NCI-H510A treated with DMSO at 0.1 percent for 48 hours (cell line): Measurements from ENCODE around the gene TBX6.
"Not testable (repeated sequence)": the region's sequence is repeated elsewhere in the genome, so short reads cannot be mapped to it uniquely, and the experiment has no call there.

ENCODE experiments used
- DNase-seq: peaks from one replicate; lab custom pipeline; 2025; lab: John Stamatoyannopoulos, UW

Gene TBX6, protein sequence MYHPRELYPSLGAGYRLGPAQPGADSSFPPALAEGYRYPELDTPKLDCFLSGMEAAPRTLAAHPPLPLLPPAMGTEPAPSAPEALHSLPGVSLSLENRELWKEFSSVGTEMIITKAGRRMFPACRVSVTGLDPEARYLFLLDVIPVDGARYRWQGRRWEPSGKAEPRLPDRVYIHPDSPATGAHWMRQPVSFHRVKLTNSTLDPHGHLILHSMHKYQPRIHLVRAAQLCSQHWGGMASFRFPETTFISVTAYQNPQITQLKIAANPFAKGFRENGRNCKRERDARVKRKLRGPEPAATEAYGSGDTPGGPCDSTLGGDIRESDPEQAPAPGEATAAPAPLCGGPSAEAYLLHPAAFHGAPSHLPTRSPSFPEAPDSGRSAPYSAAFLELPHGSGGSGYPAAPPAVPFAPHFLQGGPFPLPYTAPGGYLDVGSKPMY

DNA sequence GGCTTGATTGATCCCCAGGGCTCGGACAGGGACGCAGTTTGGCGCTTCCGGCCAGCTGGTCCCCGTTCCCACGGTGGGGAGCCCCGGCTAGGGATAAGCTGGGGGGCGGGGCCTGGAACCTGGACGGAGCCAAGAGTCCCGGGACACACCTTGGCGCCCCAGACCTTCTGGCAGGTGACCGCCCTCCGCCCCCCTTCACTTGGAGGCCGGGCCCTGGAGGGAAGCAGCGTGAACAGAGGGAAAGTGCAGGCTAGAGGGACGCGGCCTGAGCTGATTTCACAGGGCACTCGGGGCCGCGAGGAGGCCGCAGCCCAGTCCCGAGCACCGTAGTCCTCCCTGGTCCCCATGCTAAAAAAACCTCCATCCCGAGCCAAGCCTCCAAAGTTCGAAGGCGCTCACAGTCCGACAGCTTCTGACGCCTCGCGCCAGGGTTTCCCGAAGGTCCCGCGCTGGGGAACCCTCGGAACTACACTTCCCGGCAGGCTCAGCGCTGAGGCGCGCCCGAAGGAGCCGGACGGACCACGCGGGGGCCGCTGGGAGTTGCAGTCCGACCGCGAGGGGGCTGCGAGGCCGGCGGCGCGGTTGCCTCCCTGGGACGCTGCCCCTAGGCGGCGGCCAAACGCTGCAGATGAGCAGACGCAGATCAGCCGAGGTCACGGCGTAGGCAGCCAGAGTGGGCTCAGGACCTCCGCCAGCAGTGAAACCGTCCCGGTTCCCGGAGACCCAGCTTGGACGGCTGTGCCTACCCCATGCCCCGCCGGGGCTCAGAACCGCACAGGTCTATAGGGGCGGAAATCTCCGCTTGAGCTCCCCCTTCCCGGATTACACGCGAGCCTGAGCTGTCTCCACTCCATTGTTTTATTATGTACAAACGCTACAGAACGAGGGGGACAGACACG, at the start of gene TBX6:
Gene TBX6 (minus strand): TSS at position 451 of the 899 bp plus-strand sequence. CDS start 731 bp downstream, outside the sequence.
- peak; percentile 94 for DNase-seq

DNA sequence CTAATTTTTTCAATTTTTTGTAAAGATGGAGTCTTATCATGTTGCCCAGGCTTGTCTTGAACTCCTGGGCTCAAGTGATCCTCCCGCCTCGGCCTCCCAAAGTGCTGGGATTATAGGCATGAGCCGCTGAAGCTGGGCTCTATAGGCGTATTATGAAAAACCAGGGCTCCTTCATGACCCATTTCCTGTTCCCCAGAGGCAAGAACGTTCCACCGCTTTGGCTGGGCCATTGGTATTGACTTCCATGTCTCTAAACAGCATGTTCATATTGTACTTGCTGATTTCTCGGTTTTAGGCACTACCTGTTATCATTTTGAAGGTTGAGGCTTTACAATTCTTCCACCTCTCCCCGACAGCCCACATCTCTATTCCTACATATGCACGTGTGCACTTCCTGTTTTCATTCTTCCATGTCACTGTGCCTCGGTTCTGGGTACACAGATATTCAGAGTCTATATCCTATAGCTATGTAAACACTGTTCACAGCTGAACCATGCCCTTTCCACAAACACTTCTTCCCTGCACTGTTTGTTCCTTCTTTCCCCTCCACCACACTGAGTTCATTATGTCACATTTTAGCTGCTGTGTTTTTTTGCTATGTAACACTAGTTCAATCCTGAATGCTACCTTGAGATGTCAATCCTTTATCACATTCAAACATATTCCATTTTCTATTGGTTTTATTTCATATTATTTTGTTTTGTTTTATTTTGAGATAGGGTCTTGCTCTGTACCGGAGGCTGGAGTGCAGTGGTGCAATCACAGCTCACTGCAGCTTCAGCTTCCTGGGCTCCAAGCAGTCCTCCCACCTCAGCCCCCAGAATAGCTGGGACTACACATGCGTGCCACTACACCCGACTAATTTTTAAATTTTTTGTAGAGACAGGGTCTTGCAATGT, 48.1 kb upstream of the TBX6 start:
- peak; percentile 97 for DNase-seq

DNA sequence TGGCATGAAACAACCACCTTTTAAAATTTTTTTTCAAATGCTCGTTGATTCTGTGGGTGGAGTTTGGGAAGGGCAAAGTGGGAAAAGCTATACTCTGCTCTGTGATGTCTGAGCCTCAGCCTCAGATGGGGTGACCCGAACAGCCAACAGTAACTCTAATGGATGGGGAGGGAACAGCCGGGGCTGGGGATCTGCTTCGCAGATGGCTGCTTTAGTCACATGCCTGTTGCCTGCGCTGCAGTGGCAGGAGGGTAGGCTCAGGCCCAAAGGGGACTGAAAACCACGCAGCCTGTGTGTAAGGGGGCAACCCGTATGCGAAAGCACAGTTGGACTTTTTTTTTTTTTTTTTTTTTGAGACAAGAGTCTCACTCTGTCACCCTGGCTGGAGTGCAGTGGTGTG, 46.2 kb upstream of the TBX6 start:
- DNase-seq: no peak

DNA sequence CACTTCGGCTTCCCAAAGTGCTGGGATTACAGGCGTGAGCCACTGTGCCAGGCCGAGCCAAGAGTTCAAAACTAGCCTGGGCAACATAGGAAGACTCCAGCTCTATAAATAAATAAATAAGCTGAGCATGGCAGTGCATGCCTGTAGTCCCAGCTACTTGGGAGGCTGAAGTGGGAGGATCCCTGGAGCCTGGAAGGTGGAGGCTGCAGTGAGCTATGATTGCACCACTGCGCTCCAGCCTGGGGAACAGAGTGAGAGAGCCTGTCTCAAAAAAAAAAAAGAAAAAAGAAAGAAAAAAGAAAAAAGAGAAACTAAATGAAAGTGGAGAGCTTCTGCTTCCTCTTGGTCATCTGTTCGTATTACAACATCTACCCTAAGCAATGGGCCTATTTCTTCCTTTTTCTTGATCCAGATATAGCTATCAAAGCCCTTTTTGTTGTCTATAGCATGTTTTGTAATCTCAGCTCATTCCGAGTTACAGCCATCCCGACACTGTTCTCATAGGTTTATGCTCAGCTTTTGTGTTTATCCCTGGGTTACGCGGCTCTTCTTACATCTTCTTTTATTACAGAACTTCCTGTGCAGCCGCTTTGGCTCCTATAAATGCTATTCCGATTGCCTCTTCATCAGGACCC, 45.4 kb upstream of the TBX6 start:
- DNase-seq: peak; percentile 36

DNA sequence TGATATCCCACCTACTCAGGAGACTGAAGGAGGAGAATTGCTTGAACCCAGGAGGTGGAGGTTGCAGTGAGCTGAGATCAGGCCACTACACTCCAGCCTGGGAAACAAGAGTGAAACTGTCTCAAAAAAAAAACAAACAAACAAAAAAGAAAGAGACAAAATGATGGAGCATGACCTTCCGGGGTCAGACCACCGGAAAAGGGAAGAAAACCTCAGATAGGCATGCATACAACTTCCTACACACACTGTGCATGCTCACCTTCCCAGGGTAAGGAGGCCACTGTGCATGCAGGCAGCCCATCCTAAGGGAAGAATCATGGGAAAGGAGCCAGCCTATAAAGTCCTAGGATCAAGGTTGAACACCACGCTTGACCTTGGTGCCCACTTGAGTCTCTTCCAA, 40.9 kb upstream of the TBX6 start:
- DNase-seq: no peak

DNA sequence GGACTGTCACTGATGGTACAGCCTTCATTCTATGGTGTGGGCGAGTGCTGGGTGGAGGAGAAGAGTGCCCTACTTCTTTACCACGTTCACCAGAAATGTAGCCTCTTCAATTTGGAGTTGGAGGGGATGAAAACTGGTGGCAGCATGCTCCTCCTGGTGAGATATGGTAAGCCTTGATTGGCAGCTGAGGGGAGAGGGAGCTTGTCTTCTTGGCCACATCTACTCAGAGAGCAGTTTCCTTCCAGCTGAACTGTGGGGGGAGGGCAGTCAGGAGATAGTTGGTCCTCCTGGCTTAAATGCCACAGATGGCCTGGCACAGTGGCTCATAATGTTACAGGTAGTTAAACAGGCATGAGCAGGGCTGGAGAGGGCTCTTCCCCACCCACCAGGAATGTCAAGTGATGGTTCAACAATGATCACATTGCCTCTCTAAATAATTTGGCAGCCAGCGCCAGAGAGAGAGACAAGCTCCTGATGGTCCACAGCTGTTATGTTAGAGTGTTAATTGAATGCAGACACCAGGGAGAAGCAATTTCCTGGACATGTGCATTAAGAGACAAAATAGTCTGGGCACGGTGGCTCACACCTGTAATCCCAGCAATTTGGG, 40.2 kb upstream of the TBX6 start:
- DNase-seq: peak; percentile 96

DNA sequence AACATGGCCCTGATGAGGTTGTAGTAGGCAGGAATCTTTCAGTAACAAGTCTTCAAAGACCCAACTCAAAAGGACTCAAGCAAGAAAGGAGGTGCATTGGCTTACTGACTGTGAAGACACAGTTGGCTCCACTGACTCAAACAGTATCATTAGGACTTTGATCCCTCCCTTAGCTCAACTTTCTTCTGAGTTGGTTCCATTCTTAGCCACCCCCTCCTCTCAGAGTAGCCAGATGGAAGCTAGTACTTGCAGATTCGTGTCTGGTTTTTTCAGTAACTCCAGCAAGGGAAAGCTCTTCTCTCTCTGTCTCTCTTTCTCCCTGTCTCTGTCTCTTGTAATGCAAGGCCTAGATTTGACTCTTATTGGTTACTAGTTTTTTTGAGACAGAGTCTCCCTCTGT, 36.3 kb upstream of the TBX6 start:
- no peak for DNase-seq

DNA sequence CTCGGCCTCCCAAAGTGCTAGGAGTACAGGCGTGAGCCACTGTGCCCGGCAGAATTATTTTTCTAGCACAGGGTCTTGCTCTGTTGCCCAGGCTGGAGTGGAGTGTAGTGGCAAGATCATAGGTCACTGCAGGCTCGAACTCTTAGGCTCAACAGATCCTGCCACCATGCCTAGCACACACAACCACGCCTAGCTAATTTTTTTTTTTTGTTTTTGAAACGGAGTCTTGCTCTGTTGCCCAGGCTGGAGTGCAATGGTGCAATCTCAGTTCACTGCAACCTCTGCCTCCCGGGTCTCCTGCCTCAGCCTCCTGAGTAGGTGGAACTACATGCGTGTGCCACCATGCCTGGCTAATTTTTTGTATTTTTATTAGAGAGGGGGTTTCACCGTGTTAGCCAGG, 34.0 kb upstream of the TBX6 start:
- DNase-seq: not testable (repeated sequence)

DNA sequence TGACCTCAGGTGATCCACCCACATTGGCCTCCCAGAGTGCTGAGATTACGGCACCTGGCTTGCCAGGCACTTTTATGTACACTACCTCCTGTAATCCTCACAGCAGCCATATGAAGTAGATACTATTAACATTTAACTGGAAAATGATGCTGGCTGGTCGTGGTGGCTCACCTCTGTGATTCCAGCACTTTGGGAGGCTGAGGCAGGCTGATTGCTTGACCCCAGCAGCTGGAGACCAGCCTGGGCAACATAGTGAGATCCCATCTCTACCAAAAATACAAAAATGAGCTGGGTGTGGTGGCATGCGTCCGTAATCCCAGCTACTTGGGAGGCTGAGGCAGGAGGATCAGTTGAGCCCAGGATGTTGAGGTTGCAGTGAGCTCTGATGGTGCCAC, 33.3 kb upstream of the TBX6 start:
- no peak for DNase-seq

DNA sequence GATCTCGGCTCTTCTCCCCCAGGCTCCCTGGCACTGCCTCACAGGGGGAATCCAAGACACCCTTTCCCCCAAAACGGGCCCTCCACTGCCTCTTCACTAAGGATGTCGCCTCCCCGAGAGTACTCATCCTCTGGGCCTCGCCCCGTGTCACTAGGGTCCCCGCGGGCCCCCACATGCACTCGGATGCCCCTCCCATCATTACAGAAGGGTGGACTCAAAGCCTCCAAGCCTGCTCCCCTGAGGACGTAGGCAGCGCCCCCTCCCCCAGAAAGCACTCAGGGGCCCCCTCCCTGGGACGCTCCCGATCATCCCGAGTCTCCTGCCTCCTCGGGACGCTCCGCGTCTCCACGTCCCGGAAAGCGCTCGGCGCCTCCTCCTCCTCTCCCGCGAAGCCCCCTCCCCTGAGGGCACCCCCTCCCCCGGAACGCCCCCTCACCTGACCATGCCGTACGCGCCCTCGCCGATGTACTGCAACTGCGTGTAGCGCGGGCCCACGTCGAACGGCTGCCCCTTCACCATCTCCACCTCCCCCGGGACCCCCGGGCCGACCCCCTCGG, 31.0 kb upstream of the TBX6 start:
- no peak for DNase-seq

DNA sequence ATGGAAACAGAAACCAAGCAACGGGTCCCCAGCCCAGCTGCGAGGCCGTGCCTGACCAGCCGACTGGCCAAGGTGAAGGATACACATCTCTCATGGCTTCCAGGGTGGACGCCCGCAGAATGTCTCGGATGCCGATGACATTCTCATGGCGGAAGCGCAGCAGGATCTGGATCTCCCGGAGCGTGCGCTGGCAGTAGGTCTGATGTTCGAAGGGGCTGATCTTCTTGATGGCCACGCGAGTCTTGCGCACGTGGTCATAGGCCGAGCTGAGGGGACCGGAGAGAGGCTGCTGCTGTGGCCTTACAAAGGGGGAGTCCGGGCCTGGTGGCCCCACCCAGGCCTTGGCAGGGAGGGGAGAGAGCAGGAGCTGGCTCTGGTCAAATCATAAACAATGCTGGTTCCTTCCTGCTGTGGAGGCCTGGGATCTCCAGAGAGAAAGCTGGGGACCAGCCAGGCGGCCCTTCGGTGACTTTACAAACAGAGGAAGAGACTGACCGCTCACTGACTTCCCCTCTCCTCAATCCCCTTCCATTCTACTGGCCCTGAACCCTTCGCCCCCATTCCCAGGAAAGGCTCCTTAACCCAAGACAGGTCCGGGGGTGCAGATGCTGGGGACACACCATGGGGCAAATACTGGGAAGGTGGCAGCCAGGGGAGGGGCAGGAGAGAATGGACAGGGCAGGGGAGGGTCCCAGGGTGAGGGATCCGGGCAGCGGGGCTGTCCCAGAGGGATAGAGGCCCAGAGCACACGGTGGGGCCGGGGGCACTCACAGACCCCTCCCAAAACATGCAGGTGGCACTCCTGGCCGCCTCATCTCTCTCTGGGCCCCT, 30.2 kb upstream of the TBX6 start:
- no peak for DNase-seq

DNA sequence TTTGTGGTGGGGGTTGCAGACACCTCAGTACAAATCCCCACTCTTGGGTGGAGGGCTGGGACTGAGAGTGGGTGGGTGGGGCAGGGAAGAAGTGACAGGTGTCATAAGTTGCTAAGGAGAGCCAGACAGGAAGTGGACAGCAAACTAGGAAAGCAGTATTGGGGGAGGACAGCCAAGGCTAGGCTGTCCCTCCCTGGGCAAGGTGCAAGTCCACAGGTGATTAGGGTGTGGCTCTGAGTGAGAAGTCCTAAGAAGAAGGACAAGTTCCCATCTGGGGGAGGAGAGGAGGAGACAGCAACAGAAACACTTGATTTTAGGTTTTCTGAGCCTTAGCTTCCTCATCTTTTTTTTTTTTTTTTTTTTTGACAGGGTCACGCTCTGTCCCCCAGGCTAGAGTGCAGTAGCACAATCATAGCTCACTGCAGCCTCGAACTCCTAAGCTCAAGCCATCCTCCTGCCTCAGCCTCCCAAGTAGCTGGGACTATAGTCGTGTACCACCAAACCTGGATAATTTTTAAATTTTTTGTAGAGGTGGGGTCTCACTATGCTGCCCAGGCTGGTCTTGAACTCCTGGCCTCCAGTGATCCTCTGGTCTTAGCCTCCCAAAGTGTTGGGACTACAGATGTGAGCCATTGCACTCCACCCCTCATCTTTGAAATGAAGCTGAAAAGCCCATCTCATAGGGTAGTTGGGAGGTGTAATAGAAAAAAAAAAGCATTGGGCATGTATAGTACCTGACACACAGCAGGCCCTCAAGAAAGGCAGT, 28.8 kb upstream of the TBX6 start:
- DNase-seq: no peak

DNA sequence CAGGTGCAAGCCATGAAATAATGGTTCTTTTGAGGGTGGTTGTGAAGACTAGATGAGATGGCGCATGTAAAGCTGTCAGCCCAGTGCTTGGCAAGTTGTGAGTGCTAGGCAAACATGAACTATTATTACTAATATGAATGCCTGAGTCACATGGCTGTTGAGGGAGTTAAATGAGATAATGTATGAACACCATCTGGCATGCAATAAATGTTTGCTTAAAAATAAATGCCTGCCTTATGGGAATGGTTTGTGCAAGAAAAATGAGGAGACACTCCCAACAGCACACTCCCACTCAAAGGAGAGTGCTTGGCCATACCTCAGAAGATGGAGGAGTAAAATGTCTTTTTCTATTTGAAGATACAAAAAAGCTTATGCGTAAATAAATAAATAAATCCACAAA, 27.7 kb upstream of the TBX6 start:
- DNase-seq: no peak

DNA sequence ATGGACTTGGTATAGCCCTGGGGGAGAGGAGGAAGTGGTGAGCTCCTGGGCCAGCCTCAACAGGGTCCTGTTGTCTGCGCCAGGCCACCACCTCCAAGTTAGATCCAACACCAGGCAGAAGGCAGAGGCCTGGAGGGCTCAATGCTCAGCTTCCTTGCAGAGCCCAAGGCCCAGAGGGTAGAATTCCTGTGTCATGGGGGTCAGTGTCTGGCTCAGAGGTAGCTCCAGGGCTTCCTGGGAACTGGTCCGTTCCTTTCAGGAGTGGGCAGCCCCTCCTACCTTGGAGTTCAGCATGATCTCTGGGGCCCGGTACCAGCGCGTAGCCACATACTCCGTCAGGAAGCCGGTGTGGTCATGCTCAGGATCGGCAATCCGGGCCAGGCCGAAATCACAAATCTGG, 26.0 kb upstream of the TBX6 start:
- DNase-seq: no peak

DNA sequence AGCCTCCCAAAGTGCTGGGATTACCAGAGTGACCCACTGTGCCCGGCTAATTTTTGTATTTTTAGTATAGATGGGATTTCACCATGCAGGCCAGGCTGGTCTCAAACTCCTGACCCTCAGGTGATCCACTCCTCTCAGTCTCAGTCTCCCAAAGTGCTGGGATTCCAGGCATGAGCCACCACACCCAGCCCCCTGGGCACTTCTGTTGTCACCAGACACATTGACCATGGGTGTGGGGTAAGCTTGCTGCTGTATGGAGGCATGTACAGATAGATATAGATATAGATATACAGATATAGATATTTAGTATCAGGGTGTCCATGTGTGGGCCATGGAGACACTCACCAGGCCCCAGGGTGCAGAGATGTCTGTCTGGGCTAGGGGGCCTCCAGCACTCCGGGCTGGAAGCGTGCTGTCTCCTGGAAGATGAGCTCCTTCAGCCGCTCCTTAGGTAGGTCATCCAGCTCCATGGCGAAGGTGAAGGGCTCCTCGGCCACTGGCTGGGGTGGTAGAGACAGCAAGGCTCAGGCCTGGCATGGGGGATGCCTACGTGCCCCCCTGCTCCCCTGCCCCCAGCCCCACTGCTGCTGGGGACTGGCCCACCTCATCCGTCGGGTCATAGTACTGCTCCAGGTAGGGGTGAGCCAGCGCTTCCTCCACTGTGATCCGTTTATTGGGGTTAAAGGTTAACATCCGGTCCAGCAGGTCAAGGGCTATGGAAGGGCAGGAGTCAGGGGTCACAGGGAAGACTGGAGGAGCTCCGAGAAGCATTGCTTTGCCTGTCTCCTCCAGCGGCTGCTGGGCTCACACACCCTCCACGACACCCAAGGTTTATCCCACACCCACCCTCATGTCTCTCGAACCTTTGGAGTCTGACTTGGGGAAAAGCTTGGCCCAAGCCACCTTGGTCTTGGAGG, 24.8 kb upstream of the TBX6 start:
- no peak for DNase-seq

DNA sequence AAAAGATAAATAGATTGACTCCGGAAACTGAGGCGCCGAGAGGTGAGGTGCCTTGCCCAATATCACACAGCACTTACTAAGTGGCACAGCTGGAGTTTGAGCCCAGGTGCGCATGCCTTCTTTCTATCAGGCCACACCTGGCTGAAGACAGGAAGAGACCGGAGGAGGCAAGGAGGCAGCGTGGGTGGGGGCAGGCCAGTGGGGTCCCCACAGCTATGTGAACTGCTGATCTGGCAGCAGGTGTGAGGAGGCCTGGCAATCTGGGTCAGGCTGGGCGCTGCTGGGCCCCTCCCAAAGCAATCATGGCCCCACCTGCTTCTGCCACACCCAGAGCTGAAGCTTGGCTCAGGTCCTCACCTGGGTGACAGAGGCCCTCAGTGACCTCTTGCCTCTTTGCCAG, 23.5 kb upstream of the TBX6 start:
- DNase-seq: peak; percentile 77

DNA sequence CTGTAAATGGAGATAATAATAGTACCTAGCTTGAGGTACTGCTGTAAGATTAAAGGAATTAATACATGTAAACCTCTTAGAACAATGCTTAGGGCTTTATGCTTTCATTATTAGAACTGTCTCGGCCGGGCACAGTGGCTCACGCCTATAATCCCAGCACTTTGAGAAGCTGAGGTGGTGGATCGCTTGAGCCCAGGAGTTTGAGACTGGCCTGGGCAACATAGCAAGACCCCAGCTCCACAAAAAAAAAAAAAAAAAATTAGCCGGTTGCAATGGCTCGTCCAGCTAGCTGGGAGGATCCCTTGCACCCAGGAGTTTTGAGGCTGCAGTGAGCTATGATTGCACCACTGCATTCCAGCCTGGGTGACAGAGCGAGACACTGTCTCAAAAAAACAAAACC, 23.1 kb upstream of the TBX6 start:
- DNase-seq: not testable (repeated sequence)

DNA sequence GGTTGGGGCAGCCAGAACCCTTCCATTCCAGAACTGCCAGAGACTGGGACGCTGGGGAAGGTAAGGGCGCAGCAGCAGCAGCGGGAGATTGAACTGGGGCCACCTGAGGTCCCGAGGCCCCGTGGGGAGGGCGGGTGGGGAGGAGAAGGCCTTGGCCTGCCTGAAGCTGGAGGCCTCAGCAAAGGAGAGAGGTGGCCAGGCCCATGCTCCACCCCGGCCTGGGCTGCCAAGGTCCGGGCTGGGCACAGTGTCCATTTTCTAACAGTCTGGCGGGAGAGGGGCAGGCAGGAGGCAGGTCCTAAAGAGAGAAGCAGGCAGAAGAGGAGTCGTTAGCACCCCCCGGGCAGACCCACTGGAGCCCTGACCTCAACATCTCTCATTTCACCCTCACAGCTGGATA, 22.7 kb upstream of the TBX6 start:
- no peak for DNase-seq
